Suprapubic skin (tissue), 3 donors: Measurements from ENCODE around the gene THAP9.

ENCODE experiments used
- CTCF ChIP-seq, 2 donors: fragments of 200-600 bp in 1 of 2; fragments of 450-650 bp in 1 of 2; sonication (generic) in 1 of 2; IDR thresholded peaks; one replicate each; pipeline ENCODE4 v1.5.1; 2016 to 2019; ENCODE audit warnings: antibody characterized with exemption in 2 of 2, mild to moderate bottlenecking in 1 of 2, moderate library complexity in 1 of 2
- EP300 ChIP-seq: sonication (generic); formaldehyde crosslinking; IDR thresholded peaks from one replicate; pipeline ENCODE4 v1.6.1; 2017; ENCODE audit warnings: antibody characterized with exemption
- POLR2A ChIP-seq, 2 donors: fragments of 450-650 bp; IDR thresholded peaks; one replicate each; pipeline ENCODE4 v1.6.1; 2017; ENCODE audit warnings: antibody characterized with exemption in 2 of 2, mild to moderate bottlenecking in 2 of 2, moderate library complexity in 2 of 2

- TF ChIP-seq POLR2A (IDR thresholded peaks at IDR 0.05) (no peak), CTCF (IDR thresholded peaks at IDR 0.05) (no peak), EP300 (no peak)
Measured at GRCh38 chr4:82896755-82897154, 3.8 kb upstream of the THAP9 start.
